Endothelial cell of umbilical vein (primary cell): ENCODE results near the gene LYZL4.

Source experiments
- CTCF ChIP-seq, 2 donors: IDR thresholded peaks; 1 replicate in 1 of 2; 2 replicates in 1 of 2; pipeline ENCODE4 v1.5.1; 2011; ENCODE audit warnings: low read length in 2 of 2, mild to moderate bottlenecking in 2 of 2, moderate library complexity in 2 of 2, control low read depth in 1 of 2, inconsistent platforms in 1 of 2, low read depth in 1 of 2; ENCODE audit not compliant: insufficient read depth in 1 of 2; ENCODE audit errors: extremely low read depth in 1 of 2
- EZH2 ChIP-seq: IDR thresholded peaks from 2 replicates; pipeline ENCODE4 v1.6.1; 2012; ENCODE audit warnings: borderline replicate concordance, low read depth, mild to moderate bottlenecking, moderate library complexity, low read length, inconsistent platforms; ENCODE audit not compliant: severe bottlenecking
- FOS ChIP-seq: IDR thresholded peaks from 2 replicates; pipeline ENCODE4 v1.6.1; 2011; ENCODE audit warnings: mild to moderate bottlenecking, low read length, moderate library complexity, borderline replicate concordance; ENCODE audit not compliant: insufficient read depth
- GATA2 ChIP-seq: IDR thresholded peaks from 2 replicates; pipeline ENCODE4 v1.7.0; 2011; ENCODE audit warnings: low read depth, mild to moderate bottlenecking, moderate library complexity, mixed read lengths, low read length; ENCODE audit not compliant: insufficient read length, insufficient read depth
- JUN ChIP-seq: IDR thresholded peaks from 2 replicates; pipeline ENCODE4 v1.6.1; 2011; ENCODE audit warnings: borderline replicate concordance, low read depth; ENCODE audit not compliant: insufficient read length, insufficient read depth
- MAX ChIP-seq: IDR thresholded peaks from 2 replicates; pipeline ENCODE4 v1.6.1; 2011; ENCODE audit not compliant: insufficient read depth, insufficient read length
- MYC ChIP-seq: IDR thresholded peaks from one replicate; pipeline ENCODE4 v1.6.1; 2011; ENCODE audit warnings: mild to moderate bottlenecking, low read depth, low read length
- POLR2A ChIP-seq: IDR thresholded peaks from 2 replicates; pipeline ENCODE4 v1.6.1; 2012; ENCODE audit warnings: low read depth, mild to moderate bottlenecking, control low read depth, low read length
- POLR2AphosphoS5 ChIP-seq: IDR thresholded peaks from 2 replicates; pipeline ENCODE4 v1.6.1; 2012; ENCODE audit warnings: low read depth, mild to moderate bottlenecking, control low read depth, low read length, moderate library complexity; ENCODE audit not compliant: insufficient read depth

- TF ChIP-seq POLR2AphosphoS5 (no peak), POLR2A (no peak), CTCF (IDR thresholded peaks at IDR 0.05; ENCODE audit: extremely low read depth in 1 of 2, insufficient read depth in 1 of 2, low read depth in 1 of 2, low read length in 2 of 2) (no peak), EZH2 (no peak), MAX (no peak), MYC (no peak), FOS (no peak), JUN (no peak), GATA2 (no peak)
Observed at GRCh38 chr3:42398080-42398479, 12.3 kb downstream of the LYZL4 start.
